NCI-H2171 (cell line): ENCODE data around the gene POU6F2.
"Not testable (repeated sequence)": the region's sequence is repeated elsewhere in the genome, so short reads cannot be mapped to it uniquely, and the experiment has no call there.

Experiments
- DNase-seq: peaks from one replicate; lab custom pipeline; 2025; lab: John Stamatoyannopoulos, UW

POU6F2 gene

GRCh38 chr7:39356172-39356925 lies 378.6 kb downstream of the POU6F2 start:
- DNase-seq, result no peak

GRCh38 chr7:39357648-39358047 lies 379.9 kb downstream of the POU6F2 start:
- no peak for DNase-seq

DNA sequence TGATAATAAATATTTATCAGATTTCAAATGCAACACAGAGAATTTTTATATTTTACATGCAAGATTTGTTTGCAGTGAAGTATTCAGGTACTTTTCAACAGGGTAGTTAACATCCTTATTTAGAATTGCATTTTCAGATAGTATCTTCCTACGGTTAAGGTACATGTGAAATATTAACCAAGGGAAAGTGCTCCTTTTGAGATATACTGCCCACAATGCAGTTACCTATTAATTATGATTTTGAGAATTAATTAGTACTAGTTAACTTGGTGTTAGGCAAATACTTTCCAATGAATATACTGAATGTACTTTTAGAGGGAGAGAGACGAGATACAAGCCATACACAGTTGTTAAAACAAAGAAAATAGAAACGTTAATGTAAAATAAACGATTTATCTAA lies 382.3 kb downstream of the POU6F2 start:
- no peak for DNase-seq

DNA sequence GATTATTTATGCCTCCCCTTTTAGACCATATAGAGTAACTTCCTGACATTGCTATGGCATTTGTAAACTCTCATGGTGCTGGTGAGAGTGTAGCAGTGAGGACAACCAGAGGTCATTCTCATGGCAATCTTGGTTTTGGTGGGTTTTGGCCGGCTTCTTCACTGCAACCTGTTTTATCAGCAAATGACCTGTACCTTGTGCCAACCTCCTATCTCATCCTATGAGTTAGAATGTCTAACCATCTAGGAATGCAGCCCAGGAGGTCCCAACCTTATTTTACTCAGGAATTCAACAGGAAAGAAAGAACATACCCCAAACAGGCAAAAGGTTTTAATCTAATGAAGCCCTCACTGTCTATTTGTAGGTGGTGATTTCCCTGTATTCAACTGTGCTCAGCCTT lies 383.1 kb downstream of the POU6F2 start:
- no peak for DNase-seq

DNA sequence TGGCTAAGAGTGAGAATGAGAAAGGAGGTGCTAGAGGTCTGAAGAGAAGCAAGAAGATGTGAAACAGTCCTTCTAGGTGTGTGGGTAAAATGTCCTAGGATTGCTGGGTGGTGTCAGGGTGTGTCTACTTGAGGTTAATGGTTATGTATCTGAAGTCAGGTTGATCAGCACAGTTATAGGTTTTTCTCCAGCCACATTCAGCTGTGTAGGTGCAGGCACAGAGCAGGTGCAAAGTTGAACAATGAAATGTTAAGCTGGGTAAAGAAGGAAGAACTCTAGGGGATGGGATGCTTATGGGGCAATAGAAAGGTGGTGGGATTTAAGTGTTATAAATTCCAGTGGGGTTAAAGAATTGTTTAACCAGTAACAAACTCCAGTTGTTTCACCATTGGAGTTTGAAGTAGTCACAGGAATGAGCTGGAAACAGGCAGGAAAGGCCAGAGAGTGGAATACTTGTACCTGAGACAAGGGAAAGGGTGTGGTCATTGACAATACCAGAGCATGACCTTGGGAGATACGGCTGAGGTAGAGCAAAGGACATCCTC lies 388.1 kb downstream of the POU6F2 start:
- no peak for DNase-seq

DNA sequence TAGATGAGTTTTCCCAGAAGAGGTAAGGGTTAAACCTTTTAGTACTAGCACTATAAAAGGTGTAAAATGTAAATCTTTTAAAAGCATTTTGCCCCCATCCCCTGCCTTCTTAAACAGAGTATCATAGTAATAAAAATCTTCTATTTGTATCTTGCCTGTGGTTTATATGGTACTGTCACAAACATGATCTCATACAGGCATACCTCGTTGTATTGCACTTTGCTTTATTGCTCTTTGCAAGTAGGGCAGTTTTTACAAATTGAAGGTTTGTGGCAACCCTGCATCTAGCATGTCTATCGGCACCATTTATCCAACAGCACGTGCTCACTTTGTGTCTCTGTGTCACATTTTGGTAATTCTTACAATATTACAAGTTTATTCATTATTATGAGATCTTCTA lies 389.7 kb downstream of the POU6F2 start:
- DNase-seq, result no peak

DNA sequence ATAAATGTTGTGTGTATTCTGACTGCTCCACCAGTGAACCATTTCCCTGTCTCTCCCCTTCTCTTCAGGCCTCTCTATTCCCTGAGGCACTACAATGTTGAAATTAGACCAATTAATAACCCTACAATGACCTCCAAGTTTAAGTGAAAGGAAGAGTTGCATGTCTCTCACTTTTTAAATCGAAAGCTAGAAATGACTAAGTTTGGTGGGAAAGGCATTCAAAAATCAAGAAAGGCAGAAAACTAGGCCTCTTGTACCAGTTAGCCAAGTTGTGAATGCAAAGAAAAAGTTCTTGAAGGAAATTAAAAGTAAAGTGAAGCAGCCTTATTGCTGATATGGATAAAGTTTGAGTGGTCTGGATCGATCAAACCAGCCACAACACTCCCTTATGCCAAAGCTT lies 390.2 kb downstream of the POU6F2 start:
- no peak for DNase-seq

DNA sequence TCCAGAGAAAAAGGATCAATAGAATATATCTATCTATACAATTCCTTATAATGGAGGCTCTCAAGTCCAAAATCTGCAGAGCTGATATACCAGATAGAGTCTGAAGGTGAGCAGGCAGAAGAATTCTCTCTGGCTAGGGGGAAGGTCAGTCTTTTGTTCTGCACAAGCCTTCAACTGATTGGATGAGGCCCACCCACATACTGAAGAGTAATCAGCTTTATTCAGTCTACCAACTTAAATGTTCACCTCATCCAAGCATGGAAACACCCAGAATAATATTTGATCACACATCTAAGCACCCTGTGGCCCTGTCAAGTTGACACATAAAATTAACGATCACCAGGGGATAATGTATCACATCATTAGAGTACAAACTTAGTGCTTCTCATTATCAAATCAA lies 394.7 kb downstream of the POU6F2 start:
- no peak for DNase-seq

DNA sequence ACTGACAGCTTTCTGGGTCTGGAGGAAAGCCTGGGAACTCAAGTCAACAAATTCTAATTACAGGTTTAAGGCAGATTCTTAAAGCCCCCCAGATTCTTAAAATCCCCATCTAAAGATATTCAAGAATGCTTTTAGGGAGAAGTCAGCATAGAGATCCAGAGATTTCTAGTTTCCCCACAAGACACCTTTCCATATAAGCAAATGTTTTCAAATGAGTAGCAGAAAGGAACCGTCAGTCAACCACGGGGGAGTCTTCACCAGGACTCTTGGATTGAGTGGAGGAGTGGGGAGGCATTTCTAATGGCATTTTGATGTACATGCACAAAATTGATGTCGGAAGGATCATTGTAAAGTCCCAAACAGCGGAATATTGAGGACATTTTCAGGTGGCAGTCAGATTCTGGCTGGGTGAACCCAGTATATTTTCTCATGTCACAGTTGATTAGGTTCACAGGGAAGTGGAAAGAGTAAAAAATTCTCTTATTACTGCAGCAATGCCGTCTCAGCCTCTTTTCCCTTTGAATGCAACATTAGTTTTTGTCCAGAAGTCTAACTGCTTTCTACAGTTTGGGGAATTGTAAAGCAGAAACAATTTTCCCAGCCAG lies 396.8 kb downstream of the POU6F2 start:
- no peak for DNase-seq

DNA sequence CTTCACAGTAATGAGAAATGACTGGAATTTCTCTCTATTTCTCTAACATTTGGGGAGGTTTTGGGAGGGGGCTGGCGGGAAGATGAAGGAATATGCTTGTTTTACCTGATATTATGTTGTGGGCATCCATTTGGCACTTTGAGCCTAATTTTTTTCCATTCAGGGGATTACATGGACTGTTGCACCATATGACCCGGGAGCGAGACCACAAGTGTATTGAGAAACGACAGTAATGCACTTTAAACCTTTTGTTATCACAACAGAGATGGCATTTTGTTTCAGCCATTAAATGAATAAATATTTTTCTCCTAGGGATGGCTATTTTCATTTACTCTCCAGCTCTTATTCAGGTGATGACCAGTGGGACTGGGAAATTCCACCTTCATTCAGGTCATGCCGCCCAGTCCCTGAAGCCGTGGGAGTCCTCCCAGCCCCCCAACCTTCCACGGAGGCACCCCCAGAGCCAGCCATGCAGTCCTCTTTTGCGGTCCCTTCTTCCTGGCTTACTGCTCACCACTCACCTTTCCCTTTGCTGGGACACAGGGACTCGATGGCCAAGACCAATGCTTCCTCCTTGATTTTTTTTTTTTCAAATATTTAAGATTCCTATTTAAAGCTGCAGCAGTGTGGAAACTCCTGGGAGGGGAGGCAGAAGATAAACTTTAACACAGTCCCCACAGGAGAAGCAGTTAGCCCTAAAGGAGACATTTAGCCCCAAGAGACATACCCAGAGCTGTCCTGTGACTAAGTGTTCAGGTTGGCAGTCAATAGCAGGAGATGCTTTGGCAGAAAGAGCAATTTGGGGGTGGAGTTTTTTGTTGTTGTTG lies 397.6 kb downstream of the POU6F2 start:
- no peak for DNase-seq

DNA sequence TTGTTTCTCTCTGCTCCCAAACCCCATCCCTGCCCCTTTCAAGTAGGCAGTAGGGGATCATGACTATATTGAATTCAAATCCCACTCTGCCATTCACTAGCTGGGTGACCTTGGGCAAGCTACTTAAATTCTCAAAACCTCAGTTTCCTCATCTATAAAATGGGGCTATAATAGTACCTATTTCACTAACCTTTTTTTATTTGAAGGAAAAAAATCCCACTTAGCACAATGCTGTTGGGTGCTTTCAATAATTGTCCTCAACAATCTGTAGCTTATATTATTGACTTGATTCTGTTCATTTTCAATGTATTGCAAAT lies 398.1 kb downstream of the POU6F2 start:
- DNase-seq, result no peak

GRCh38 chr7:39376881-39377280 lies 399.2 kb downstream of the POU6F2 start:
- DNase-seq, result not testable (repeated sequence)

- no peak for DNase-seq
Observed at GRCh38 chr7:39379416-39379815, 401.7 kb downstream of the POU6F2 start.

GRCh38 chr7:39383136-39383535 lies 405.4 kb downstream of the POU6F2 start:
- no peak for DNase-seq

DNA sequence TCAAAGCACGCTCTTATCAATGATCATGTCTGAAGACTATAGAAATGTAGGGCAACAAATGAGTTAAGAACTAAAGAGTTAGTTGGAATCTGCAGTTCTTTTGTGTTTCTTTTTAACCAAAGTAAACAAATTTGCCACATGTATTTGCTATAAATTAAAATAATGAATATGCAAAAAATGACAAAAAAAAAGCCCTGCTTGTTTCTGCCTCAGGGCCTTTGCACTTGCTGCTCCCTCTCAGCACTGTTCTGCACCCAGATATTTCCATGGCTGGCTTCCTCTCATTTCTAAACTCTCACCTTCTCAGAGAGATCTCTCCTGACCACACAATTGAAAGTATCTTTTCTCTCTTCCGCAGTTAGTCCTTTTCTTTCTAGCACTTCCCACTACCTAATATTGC lies 406.7 kb downstream of the POU6F2 start:
- no peak for DNase-seq

DNA sequence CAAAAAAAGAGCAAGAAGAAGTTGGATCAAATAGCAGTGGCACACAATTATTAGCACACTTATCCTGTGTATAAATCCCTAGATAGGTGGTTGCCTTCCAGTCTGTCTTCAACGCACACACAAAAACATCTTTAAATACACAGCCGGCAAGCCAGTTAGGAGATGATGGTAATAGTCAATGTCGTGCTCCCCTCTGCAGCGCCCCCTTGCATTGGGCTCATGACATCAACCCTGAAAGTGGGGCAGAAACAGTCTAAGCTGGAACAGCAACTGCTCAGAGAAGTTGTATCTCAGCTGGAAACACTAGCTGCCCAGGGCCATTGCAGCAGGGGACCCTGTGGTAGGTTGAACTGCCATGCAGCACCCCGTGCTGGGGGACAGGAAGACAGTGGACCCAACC lies 409.0 kb downstream of the POU6F2 start:
- no peak for DNase-seq

DNA sequence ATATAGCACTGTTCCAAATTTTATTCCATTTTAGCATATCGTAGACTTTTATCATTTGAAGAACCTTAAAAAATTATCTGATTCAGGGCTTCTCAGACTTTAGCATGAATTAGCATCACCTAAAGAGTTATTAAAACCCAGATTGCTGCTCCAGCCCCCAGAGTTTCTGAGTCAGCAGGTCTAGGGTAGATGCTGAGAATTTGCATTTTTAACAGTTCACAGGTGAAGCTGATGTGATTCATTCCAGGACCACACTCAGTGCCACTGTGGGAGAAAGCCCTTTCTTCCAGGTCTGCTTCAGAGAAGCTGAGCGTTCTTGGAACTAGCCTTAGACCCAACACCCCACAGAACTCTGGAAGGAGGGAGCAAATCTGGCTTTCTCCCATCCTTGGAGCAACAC lies 414.4 kb downstream of the POU6F2 start:
- DNase-seq, result no peak

DNA sequence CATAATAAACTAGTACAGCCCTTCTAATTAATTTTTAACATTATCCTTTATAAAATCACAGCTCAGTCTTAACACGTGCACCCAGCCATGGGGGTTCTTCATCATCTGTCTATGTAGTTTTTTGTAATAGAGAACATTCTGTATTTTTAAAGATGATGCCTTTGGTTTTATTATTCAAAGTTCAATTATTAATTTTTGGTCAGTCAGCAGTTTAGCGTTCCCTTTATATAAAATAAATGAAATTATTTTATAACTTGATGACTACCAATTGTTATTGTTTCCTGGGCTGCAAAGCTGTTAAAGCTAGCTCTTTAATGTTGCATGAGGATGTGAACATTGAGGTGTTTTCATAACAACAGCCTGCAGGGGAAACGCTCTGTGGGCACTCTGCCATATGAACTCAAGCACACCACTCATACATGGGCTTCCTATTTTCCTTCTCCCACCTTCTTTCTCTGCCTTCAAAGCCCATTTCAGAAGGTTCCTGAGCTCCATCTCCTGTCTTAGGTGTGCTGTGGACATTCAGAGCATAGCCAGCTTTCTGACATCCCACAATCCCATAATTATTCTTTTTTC lies 416.5 kb downstream of the POU6F2 start:
- DNase-seq, result peak; percentile 10

GRCh38 chr7:39399458-39399857 lies 421.7 kb downstream of the POU6F2 start:
- DNase-seq, result no peak

DNA sequence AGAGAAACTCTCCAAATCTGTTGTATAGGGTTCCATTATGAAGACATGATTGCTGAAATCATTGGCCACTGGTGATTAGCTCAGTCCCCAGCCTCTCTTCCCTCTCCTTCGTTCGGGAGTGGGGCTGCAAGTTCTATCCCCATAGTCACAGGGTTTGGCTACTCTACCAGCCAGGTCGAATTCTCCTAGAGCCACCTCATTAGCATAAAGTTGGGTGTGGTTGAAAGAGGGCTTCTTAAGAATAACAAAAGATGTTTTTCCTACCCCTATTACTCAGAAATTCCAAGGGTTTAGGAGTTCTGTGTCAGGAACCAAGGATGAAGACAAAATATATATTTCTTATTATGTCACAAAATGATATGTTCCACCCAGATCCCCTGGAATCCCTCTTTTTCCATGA lies 422.3 kb downstream of the POU6F2 start:
- no peak for DNase-seq

GRCh38 chr7:39400836-39401235 lies 423.1 kb downstream of the POU6F2 start:
- DNase-seq, result no peak

- DNase-seq, result no peak
Observed at GRCh38 chr7:39402034-39402433, 424.3 kb downstream of the POU6F2 start.

DNA sequence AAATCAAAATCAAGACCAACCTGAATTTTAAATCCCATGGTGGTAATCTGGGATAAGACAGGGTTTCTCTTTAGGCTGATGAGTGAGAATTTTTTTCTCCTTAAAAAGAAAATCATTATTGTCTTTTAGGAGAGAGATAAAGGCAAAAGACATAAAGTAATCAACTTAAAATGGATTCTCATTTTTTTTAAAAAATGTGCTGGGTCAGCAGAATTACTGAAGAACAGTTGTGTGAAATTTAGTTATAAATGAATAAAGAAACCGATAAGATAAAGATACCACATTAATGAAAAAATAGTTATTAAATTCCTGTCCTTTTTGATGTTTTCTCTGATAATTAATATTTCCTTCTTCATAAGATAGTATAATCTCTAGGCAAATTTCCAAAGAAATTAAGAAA lies 427.2 kb downstream of the POU6F2 start:
- no peak for DNase-seq
